IMR-90 (cell line): ENCODE results near the gene RASSF3. TPM values are rescaled to one million over a fixed set of nuclear protein-coding genes. Genes with fewer than 3 reads are reported as not detected.
A peak's percentile ranks its signal among the peaks of the same experiment; 100 is the strongest.

Experiments used
- ATAC-seq: fragments of 200-7000 bp; cut with Tn5 transposase; 2 replicates; pipeline ENCODE4 v1.9.1; 2020; ENCODE audit warnings: low read depth, mild to moderate bottlenecking, moderate library complexity
- BruUV-seq: library from RNA; stranded (reverse); fragments of 400-500 nt; replicated peaks from 2 replicates; lab custom pipeline; 2021; lab: Mats Ljungman, UMichigan
- CTCF ChIA-PET: fragments of 300-600 bp; formaldehyde crosslinking; extraction: SDS; loops from one replicate; lab custom pipeline; 2021; ENCODE audit warnings: antibody characterized with exemption; lab: Yijun Ruan, JAX
- POLR2A ChIA-PET: fragments of 300-600 bp; sonication (Branson Sonifier 250); formaldehyde crosslinking; loops from one replicate; lab custom pipeline; 2022; ENCODE audit warnings: antibody characterized with exemption; ENCODE audit not compliant: unreplicated experiment; lab: Charles Lee
- DNase-seq: peaks from one replicate; pipeline ENCODE4 v3.0.0; 2013
- H2AFZ ChIP-seq: replicated peaks from 2 replicates; pipeline ENCODE3; 2013; ENCODE audit warnings: low read length, mild to moderate bottlenecking; ENCODE audit not compliant: poor library complexity
- H2AK5ac ChIP-seq: 2 replicates; pipeline ENCODE4 v1.6.1; 2013; ENCODE audit warnings: low read depth, low read length, inconsistent platforms
- H2AK9ac ChIP-seq: replicated peaks from 2 replicates; pipeline ENCODE3; 2013; ENCODE audit warnings: mild to moderate bottlenecking, low read depth, low read length, moderate library complexity; ENCODE audit not compliant: poor library complexity
- H2BK120ac ChIP-seq: 2 replicates; pipeline ENCODE4 v1.6.1; 2013; ENCODE audit warnings: low read depth, low read length, inconsistent platforms
- H2BK15ac ChIP-seq: 3 replicates; pipeline ENCODE4 v1.6.1; 2013; ENCODE audit warnings: low read depth, low read length, inconsistent platforms
- H2BK20ac ChIP-seq: 2 replicates; pipeline ENCODE4 v1.6.1; 2013; ENCODE audit warnings: low read depth, mild to moderate bottlenecking, inconsistent platforms, low read length, moderate library complexity
- H2BK5ac ChIP-seq: 2 replicates; pipeline ENCODE4 v1.6.1; 2013; ENCODE audit warnings: mild to moderate bottlenecking, low read depth, low read length, inconsistent platforms; ENCODE audit not compliant: poor library complexity, severe bottlenecking
- H3K14ac ChIP-seq: replicated peaks from 2 replicates; pipeline ENCODE4 v1.6.1; 2013; ENCODE audit warnings: low read depth, low read length, inconsistent platforms
- H3K18ac ChIP-seq: 2 replicates; pipeline ENCODE4 v1.6.1; 2013; ENCODE audit warnings: low read depth, low read length, control low read depth
- H3K23ac ChIP-seq: 2 replicates; pipeline ENCODE4 v1.6.1; 2013; ENCODE audit warnings: low read depth, low read length, inconsistent platforms
- H3K27ac ChIP-seq: 2 replicates; pipeline ENCODE4 v1.5.1; 2013; ENCODE audit warnings: mild to moderate bottlenecking, control low read depth, low read length; ENCODE audit not compliant: insufficient read depth
- H3K27me3 ChIP-seq: 2 replicates; pipeline ENCODE4 v1.6.1; 2013; ENCODE audit warnings: low read length; ENCODE audit not compliant: control insufficient read depth, insufficient read depth
- H3K36me3 ChIP-seq: 2 replicates; pipeline ENCODE4 v1.6.1; 2013; ENCODE audit warnings: low read length, mixed read lengths; ENCODE audit not compliant: control insufficient read depth, insufficient read depth
- H3K4ac ChIP-seq: 2 replicates; pipeline ENCODE4 v1.6.1; 2013; ENCODE audit warnings: low read depth, low read length, inconsistent platforms
- H3K4me1 ChIP-seq: 2 replicates; pipeline ENCODE4 v1.6.1; 2013; ENCODE audit warnings: low read length, mixed read lengths; ENCODE audit not compliant: control insufficient read depth, insufficient read depth
- H3K4me2 ChIP-seq: 2 replicates; pipeline ENCODE4 v1.6.1; 2013; ENCODE audit warnings: low read depth, mild to moderate bottlenecking, control low read depth, low read length, moderate library complexity
- H3K4me3 ChIP-seq: 2 replicates; pipeline ENCODE4 v1.5.1; 2013; ENCODE audit warnings: low read depth, mild to moderate bottlenecking, control low read depth, low read length, moderate library complexity; ENCODE audit not compliant: insufficient read depth
- H3K56ac ChIP-seq: 2 replicates; pipeline ENCODE4 v1.6.1; 2013; ENCODE audit warnings: low read length, inconsistent platforms; ENCODE audit not compliant: insufficient read depth; ENCODE audit errors: extremely low read depth
- H3K79me1 ChIP-seq, 2 experiments: 2 replicates each; pipeline ENCODE4 v1.6.1; 2013; ENCODE audit warnings: low read length in 2 of 2, inconsistent platforms in 1 of 2, low read depth in 1 of 2
- H3K9ac ChIP-seq: 2 replicates; pipeline ENCODE4 v1.6.1; 2013; ENCODE audit warnings: low read depth, low read length, control low read depth
- H3K9me1 ChIP-seq: 2 replicates; pipeline ENCODE4 v1.6.1; 2013; ENCODE audit warnings: low read length, inconsistent platforms; ENCODE audit not compliant: insufficient read depth
- H3K9me3 ChIP-seq: 2 replicates; pipeline ENCODE4 v1.6.1; 2013; ENCODE audit warnings: low read length; ENCODE audit not compliant: control insufficient read depth, insufficient read depth
- H4K20me1 ChIP-seq: 2 replicates; pipeline ENCODE4 v1.6.1; 2013; ENCODE audit warnings: low read length, inconsistent platforms; ENCODE audit not compliant: insufficient read depth
- H4K5ac ChIP-seq: 2 replicates; pipeline ENCODE4 v1.6.1; 2013; ENCODE audit warnings: mild to moderate bottlenecking, low read depth, low read length, control low read depth
- H4K8ac ChIP-seq, 2 experiments: 2 replicates each; pipeline ENCODE4 v1.6.1; 2013; ENCODE audit warnings: low read depth in 2 of 2, low read length in 2 of 2, control low read depth in 1 of 2, inconsistent platforms in 1 of 2
- H4K91ac ChIP-seq: 2 replicates; pipeline ENCODE4 v1.6.1; 2013; ENCODE audit warnings: low read depth, low read length, inconsistent platforms; ENCODE audit not compliant: insufficient read depth
- BHLHE40 ChIP-seq: fragments of 150-350 bp; IDR thresholded peaks from 2 replicates; pipeline ENCODE4 v1.6.1; 2016; ENCODE audit warnings: mild to moderate bottlenecking, low read depth, low read length
- CEBPB ChIP-seq: IDR thresholded peaks from 2 replicates; pipeline ENCODE4 v1.6.1; 2012; ENCODE audit warnings: low read depth, low read length, improper control_type of control experiment
- CHD1 ChIP-seq: IDR thresholded peaks from 2 replicates; pipeline ENCODE4 v1.6.1; 2012; ENCODE audit warnings: low read depth, low read length, improper control_type of control experiment
- CTCF ChIP-seq: conservative IDR thresholded peaks from 2 replicates; pipeline ENCODE4 v1.5.1; 2012; ENCODE audit warnings: mild to moderate bottlenecking, low read depth, low read length, improper control_type of control experiment
- FOS ChIP-seq: fragments of 150-350 bp; IDR thresholded peaks from 2 replicates; pipeline ENCODE4 v1.6.1; 2016; ENCODE audit warnings: low read depth, low read length
- MAFK ChIP-seq: IDR thresholded peaks from 2 replicates; pipeline ENCODE4 v1.6.1; 2012; ENCODE audit warnings: low read depth, low read length, improper control_type of control experiment
- MAZ ChIP-seq: IDR thresholded peaks from 2 replicates; pipeline ENCODE4 v1.6.1; 2012; ENCODE audit warnings: low read depth, mild to moderate bottlenecking, low read length, improper control_type of control experiment, moderate library complexity, borderline replicate concordance
- MXI1 ChIP-seq: IDR thresholded peaks from 2 replicates; pipeline ENCODE4 v1.6.1; 2012; ENCODE audit warnings: low read depth, mild to moderate bottlenecking, low read length, moderate library complexity, borderline replicate concordance
- NFE2L2 ChIP-seq: fragments of 150-350 bp; IDR thresholded peaks from 2 replicates; pipeline ENCODE4 v1.6.1; 2016; ENCODE audit warnings: low read depth, mild to moderate bottlenecking, low read length
- POLR2A ChIP-seq: IDR thresholded peaks from 2 replicates; pipeline ENCODE4 v1.6.1; 2012; ENCODE audit warnings: mild to moderate bottlenecking, low read depth, low read length
- RAD21 ChIP-seq: IDR thresholded peaks from 2 replicates; pipeline ENCODE4 v1.6.1; 2012; ENCODE audit warnings: low read length, improper control_type of control experiment
- RFX5 ChIP-seq: IDR thresholded peaks from 2 replicates; pipeline ENCODE4 v1.8.0; 2012; ENCODE audit warnings: low read depth, mild to moderate bottlenecking, low read length, moderate library complexity
- SMC3 ChIP-seq: fragments of 150-350 bp; IDR thresholded peaks from 2 replicates; pipeline ENCODE4 v1.6.1; 2016; ENCODE audit warnings: low read depth, mild to moderate bottlenecking, antibody characterized with exemption, low read length, moderate library complexity
- WGBS, 2 experiments: methylation state at CpG; one replicate each; pipeline versions ENCODE4 v1.1.5 to v1.1.7; 2013; ENCODE audit warnings: missing lambda C conversion rate in 2 of 2; ENCODE audit not compliant: insufficient read length in 1 of 2; ENCODE audit errors: extremely low coverage in 2 of 2; 5-methylcytosine and 5-hydroxymethylcytosine counted together
- dilution Hi-C: fragments of 300-500 bp; cut with HindIII; formaldehyde crosslinking; loops from one replicate; pipeline ENCODE4 v1.14.3; 2018; ENCODE audit warnings: low sequenced_read_pairs; ENCODE audit not compliant: unreplicated experiment
- in situ Hi-C: fragments of 300-500 bp; cut with MboI; formaldehyde crosslinking; loops from 3 replicates; pipeline ENCODE4 v1.14.3; 2019; ENCODE audit warnings: low sequenced_read_pairs, inconsistent platforms, mixed read lengths
- intact Hi-C: fragments of 100-400 bp; cut with micrococcal nuclease; formaldehyde crosslinking; loops from 2 replicates; pipeline ENCODE4 v1.10.0; 2022
- polyA plus RNA-seq, 3 experiments: library from polyadenylated mRNA; depleted of rRNA; stranded (reverse); fragments of >200 nt; gene quantifications; 2 replicates each; pipeline ENCODE4 v1.2.3, GENCODE V29; 2012; ENCODE audit warnings: low replicate concordance in 1 of 3
- total RNA-seq: library from RNA; depleted of rRNA; stranded (reverse); fragments of >200 nt; gene quantifications from 2 replicates; pipeline ENCODE4 v1.2.3, GENCODE V29; 2012
- TF ChIP-seq, protein P1 (sequence below): fragments of 150-350 bp; IDR thresholded peaks from 2 replicates; pipeline ENCODE4 v1.6.1; 2016; ENCODE audit warnings: low read depth, mild to moderate bottlenecking, low read length, moderate library complexity, borderline replicate concordance
- TF ChIP-seq, protein P2 (sequence below): fragments of 150-350 bp; IDR thresholded peaks from 2 replicates; pipeline ENCODE4 v1.6.1; 2017; ENCODE audit warnings: mild to moderate bottlenecking, antibody characterized with exemption, low read length, low read depth

RASSF3 gene
- total and polyA plus RNA-seq, 2 of the 4 experiments (the other 2 are of a cell fraction) = 18.7 to 39.3 TPM

DNA sequence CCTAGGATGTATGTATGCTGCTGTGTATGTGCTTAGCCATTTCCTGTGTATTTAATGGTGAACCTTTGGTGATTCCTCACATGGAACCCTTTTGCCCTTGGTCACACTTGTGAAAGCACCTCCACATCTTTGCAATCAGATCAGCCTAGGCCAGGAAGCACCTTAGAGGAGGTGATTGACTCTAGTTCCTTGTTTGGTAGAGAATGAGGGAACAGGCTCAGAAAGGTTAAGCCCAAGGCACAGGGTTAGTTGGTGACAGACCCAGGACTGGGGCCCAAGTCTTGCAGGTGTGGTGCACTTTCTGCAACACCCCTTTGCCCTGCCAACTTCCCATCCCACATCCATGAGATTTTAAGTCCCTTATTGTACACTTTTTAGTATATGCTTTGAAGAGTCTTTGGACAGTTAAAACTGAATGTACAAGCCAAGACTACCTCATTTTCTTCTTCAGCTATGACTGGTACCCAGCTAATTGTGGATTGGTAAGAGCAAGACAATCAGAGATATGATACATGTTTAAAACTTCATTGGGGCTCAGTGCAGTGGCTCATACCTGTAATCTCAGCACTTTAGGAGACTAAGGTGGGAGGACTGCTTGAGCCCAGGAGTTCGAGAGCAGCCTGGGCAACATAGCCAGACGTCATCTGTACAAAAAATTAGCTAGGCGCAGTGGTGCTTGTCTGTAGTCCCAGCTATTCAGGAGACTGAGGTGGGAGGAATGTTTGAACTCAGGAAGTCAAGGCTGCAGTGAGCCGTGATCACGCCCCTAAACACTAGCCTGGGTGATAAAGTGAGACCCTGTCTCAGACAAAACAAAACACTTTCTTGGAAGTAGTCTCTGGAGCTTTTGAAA is 71.1 kb downstream of the RASSF3 start:
- POLR2A ChIA-PET = no interaction called here
- peaks cover 15% of the 10 kb centered on the region for H3K9me1 ChIP-seq
- dilution Hi-C loops = no loop called here
- TF ChIP-seq CEBPB (no peak), CTCF (no peak), BHLHE40 (no peak), RFX5 (no peak), FOS (no peak), RAD21 (no peak), MAFK (no peak), NFE2L2 (no peak), CHD1 (no peak), SMC3 (no peak), MAZ (no peak), MXI1 (no peak), POLR2A (no peak)
- TF ChIP-seq, protein P1, sequence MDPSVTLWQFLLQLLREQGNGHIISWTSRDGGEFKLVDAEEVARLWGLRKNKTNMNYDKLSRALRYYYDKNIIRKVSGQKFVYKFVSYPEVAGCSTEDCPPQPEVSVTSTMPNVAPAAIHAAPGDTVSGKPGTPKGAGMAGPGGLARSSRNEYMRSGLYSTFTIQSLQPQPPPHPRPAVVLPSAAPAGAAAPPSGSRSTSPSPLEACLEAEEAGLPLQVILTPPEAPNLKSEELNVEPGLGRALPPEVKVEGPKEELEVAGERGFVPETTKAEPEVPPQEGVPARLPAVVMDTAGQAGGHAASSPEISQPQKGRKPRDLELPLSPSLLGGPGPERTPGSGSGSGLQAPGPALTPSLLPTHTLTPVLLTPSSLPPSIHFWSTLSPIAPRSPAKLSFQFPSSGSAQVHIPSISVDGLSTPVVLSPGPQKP = no peak
- TF ChIP-seq, protein P2, sequence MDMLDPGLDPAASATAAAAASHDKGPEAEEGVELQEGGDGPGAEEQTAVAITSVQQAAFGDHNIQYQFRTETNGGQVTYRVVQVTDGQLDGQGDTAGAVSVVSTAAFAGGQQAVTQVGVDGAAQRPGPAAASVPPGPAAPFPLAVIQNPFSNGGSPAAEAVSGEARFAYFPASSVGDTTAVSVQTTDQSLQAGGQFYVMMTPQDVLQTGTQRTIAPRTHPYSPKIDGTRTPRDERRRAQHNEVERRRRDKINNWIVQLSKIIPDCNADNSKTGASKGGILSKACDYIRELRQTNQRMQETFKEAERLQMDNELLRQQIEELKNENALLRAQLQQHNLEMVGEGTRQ = no peak

More for the DNA sequence above, 71.1 kb downstream of the RASSF3 start:
- Histone ChIP-seq H3K36me3 (peaks cover 7% of the 10 kb centered on the region), H3K4me2 (no peak overlapping the region), H2BK15ac (0 out of 3 replicates have a peak overlapping the region, but pooled peaks have one; percentile 34), H3K27me3 (no peaks in the 10 kb centered on the region), H3K4me1 (peaks cover 8% of the 10 kb centered on the region), H3K18ac (no peak overlapping the region), H3K79me1 (peaks cover 21 to 80% of the 10 kb centered on the region in 2 experiments), H3K9ac (no peak overlapping the region), H3K14ac (peak overlapping the region; percentile 3; the same call in 1 of the 2 replicates), H4K91ac (no peak overlapping the region), H3K9me3 (no peaks in the 10 kb centered on the region), H2AFZ (no peak overlapping the region), H2BK20ac (no peak overlapping the region), H4K8ac (no peak overlapping the region), H3K4me3 (no peak overlapping the region), H3K27ac (no peak overlapping the region), H3K23ac (0 out of 2 replicates have a peak overlapping the region, but pooled peaks have one; percentile 39), H3K4ac (peak overlapping the region; percentile 27), H2BK120ac (no peak overlapping the region), H2BK5ac (no peak overlapping the region), H3K56ac (no peak overlapping the region), H4K5ac (no peak overlapping the region), H4K20me1 (peaks cover 23% of the 10 kb centered on the region; the same call in 1 of the 2 replicates), H2AK9ac (no peak overlapping the region), H2AK5ac (no peak overlapping the region)
- DNase-seq (no peak), ATAC-seq (no peak)
- in situ Hi-C loops (no loop called here), intact Hi-C loops (no loop called here)
- CTCF ChIA-PET = interaction anchor here (0.6 kb wide), 1 partner anchor 86 kb away, joined by 3 read pairs; no protein-coding TSS in a partner anchor
- BruUV-seq = no TSS peak
- WGBS, 2 experiments = no CpG with 5 or more reads among the region's 5 CpGs
